HCT116 (cell line): ENCODE measurements around the gene TNFSF10. TPM values are rescaled to one million over a fixed set of nuclear protein-coding genes. Genes with fewer than 3 reads are reported as not detected.

ENCODE experiments used
- ATAC-seq: fragments of 200-7000 bp; cut with Tn5 transposase; 2 replicates; pipeline ENCODE4 v1.9.1; 2020; ENCODE audit warnings: mild to moderate bottlenecking, moderate library complexity
- BruUV-seq: library from RNA; stranded (reverse); fragments of 400-500 nt; replicated peaks from 2 replicates; lab custom pipeline; 2021; lab: Mats Ljungman, UMichigan
- CTCF ChIA-PET: fragments of 300-600 bp; sonication (Branson Sonifier 250); formaldehyde crosslinking; loops from one replicate; lab custom pipeline; 2021; ENCODE audit warnings: antibody characterized with exemption; lab: Charles Lee
- POLR2A ChIA-PET: fragments of 300-600, 350-600 bp; sonication (Branson Sonifier 250); formaldehyde crosslinking; loops from one replicate; lab custom pipeline; 2021; ENCODE audit warnings: antibody characterized with exemption; lab: Charles Lee
- RAD21 ChIA-PET, 2 experiments: fragments of 300-600 bp; sonication (Branson Sonifier 250); formaldehyde crosslinking; loops; one replicate each; lab custom pipeline; 2023; ENCODE audit warnings: low total read pairs in 2 of 2; ENCODE audit not compliant: uncharacterized antibody in 2 of 2, unreplicated experiment in 2 of 2, low non-redundant PET in 1 of 2; lab: Charles Lee
- DNase-seq: peaks from one replicate; pipeline ENCODE4 v3.0.0-alpha.2; 2010; ENCODE audit warnings: low read depth, low spot score
- H2AFZ ChIP-seq: fragments of 200-600 bp; shearing (Covaris generic), sonication (generic); 2 replicates; pipeline ENCODE4 v1.6.1; 2017; ENCODE audit warnings: low read depth, mixed run types, mixed read lengths, antibody characterized with exemption, low read length; ENCODE audit not compliant: poor library complexity, severe bottlenecking
- H3K27ac ChIP-seq: 2 replicates; pipeline ENCODE4 v1.5.1; 2012; ENCODE audit warnings: low read depth, low read length
- H3K27me3 ChIP-seq: fragments of 200-600 bp; sonication (generic); 2 replicates; pipeline ENCODE4 v1.6.1; 2016; ENCODE audit warnings: mixed run types, low read length, mixed read lengths; ENCODE audit not compliant: insufficient read depth
- H3K36me3 ChIP-seq, 2 experiments: fragments of 200-500 bp in 1 of 2; fragments of 200-600 bp in 1 of 2; sonication (Bioruptor generic) in 1 of 2; sonication (generic) in 1 of 2; 2 replicates each; pipeline versions ENCODE4 v1.5.1 to v1.6.1; 2014 to 2016; ENCODE audit warnings: low read length in 2 of 2, inconsistent platforms in 1 of 2, mixed read lengths in 1 of 2, mixed run types in 1 of 2; ENCODE audit not compliant: insufficient read depth in 2 of 2, control insufficient read depth in 1 of 2
- H3K4me1 ChIP-seq, 2 experiments: fragments of 200-600 bp in 1 of 2; sonication (generic) in 1 of 2; 2 replicates each; pipeline versions ENCODE4 v1.5.1 to v1.6.1; 2012 to 2017; ENCODE audit warnings: low read length in 2 of 2, inconsistent platforms in 1 of 2, mild to moderate bottlenecking in 1 of 2, mixed read lengths in 1 of 2, mixed run types in 1 of 2, moderate library complexity in 1 of 2; ENCODE audit not compliant: insufficient read depth in 2 of 2, control insufficient read depth in 1 of 2
- H3K4me2 ChIP-seq: fragments of 200-600 bp; sonication (generic); 2 replicates; pipeline ENCODE4 v1.6.1; 2017; ENCODE audit warnings: mixed run types, low read length, mixed read lengths
- H3K4me3 ChIP-seq, 2 experiments: fragments of 200-600 bp in 1 of 2; sonication (generic) in 1 of 2; replicated peaks in 1 of 2; 2 replicates each; pipeline ENCODE4 v1.5.1; 2011 to 2016; ENCODE audit warnings: low read length in 2 of 2, control low read depth in 1 of 2, low read depth in 1 of 2, mild to moderate bottlenecking in 1 of 2, mixed read lengths in 1 of 2, mixed run types in 1 of 2
- H3K79me2 ChIP-seq: fragments of 200-600 bp; sonication (generic); 2 replicates; pipeline ENCODE4 v1.6.1; 2017; ENCODE audit warnings: mild to moderate bottlenecking, mixed run types, low read length, moderate library complexity, mixed read lengths; ENCODE audit not compliant: insufficient read depth
- H3K9ac ChIP-seq: fragments of 200-600 bp; sonication (generic); 2 replicates; pipeline ENCODE4 v1.6.1; 2016; ENCODE audit warnings: low read length, mixed read lengths
- H3K9me2 ChIP-seq: fragments of 200-600 bp; sonication (generic), shearing (Covaris generic); 2 replicates; pipeline ENCODE4 v1.6.1; 2017; ENCODE audit warnings: mixed run types, mild to moderate bottlenecking, moderate library complexity; ENCODE audit not compliant: insufficient read depth
- H3K9me3 ChIP-seq, 2 experiments: fragments of 200-500 bp in 1 of 2; fragments of 200-600 bp in 1 of 2; sonication (Bioruptor generic) in 1 of 2; sonication (generic) in 1 of 2; 2 replicates each; pipeline ENCODE4 v1.6.1; 2014 to 2017; ENCODE audit warnings: low read length in 2 of 2, mixed read lengths in 2 of 2, inconsistent platforms in 1 of 2, low read depth in 1 of 2, mild to moderate bottlenecking in 1 of 2, mixed run types in 1 of 2, moderate library complexity in 1 of 2; ENCODE audit not compliant: control insufficient read depth in 1 of 2, insufficient read depth in 1 of 2
- H4K20me1 ChIP-seq: fragments of 200-600 bp; sonication (generic), shearing (Covaris generic); 2 replicates; pipeline ENCODE4 v1.6.1; 2017; ENCODE audit warnings: mixed run types, mild to moderate bottlenecking, moderate library complexity; ENCODE audit not compliant: insufficient read depth
- CTCF ChIP-seq, 3 experiments: fragments of 200-600 bp in 1 of 3; sonication (generic) in 1 of 3; IDR thresholded peaks in 2 of 3; conservative IDR thresholded peaks in 1 of 3; 2 replicates each; pipeline ENCODE4 v1.5.1; 2012 to 2017; ENCODE audit warnings: low read depth in 2 of 3, low read length in 2 of 3, antibody characterized with exemption in 1 of 3, borderline replicate concordance in 1 of 3, control low read depth in 1 of 3, mild to moderate bottlenecking in 1 of 3, mixed read lengths in 1 of 3, mixed run types in 1 of 3, moderate library complexity in 1 of 3; ENCODE audit not compliant: insufficient read depth in 1 of 3
- EZH2 ChIP-seq: fragments of 200-600 bp; sonication (generic); IDR thresholded peaks from 2 replicates; pipeline ENCODE4 v1.6.1; 2017; ENCODE audit warnings: antibody characterized with exemption, mixed run types
- POLR2AphosphoS5 ChIP-seq: IDR thresholded peaks from 2 replicates; pipeline ENCODE4 v1.6.1; 2011; ENCODE audit warnings: mild to moderate bottlenecking, low read depth, low read length, moderate library complexity
- YY1 ChIP-seq: IDR thresholded peaks from 2 replicates; pipeline ENCODE4 v1.6.1; 2011; ENCODE audit warnings: low read length, low read depth, moderate library complexity, mild to moderate bottlenecking; ENCODE audit not compliant: insufficient replicate concordance; ENCODE audit errors: extremely low read depth
- ZFX ChIP-seq: fragments of 450-650 bp; IDR thresholded peaks from 2 replicates; pipeline ENCODE4 v1.6.1; 2017
- ZNF274 ChIP-seq: fragments of 200-500 bp; sonication (Bioruptor generic); IDR thresholded peaks from 2 replicates; pipeline ENCODE4 v1.6.1; 2014; ENCODE audit warnings: mild to moderate bottlenecking, low read depth, low read length, inconsistent platforms
- intact Hi-C: fragments of 100-400 bp; cut with micrococcal nuclease; formaldehyde crosslinking; loops from 2 replicates; pipeline ENCODE4 v1.10.0; 2022
- total RNA-seq: library from RNA; stranded (reverse); gene quantifications from one replicate; pipeline ENCODE4 v1.2.1, GENCODE V29; 2021; ENCODE audit not compliant: unreplicated experiment

The TNFSF10 gene
- total RNA-seq, 1 experiment from 2014 or later: 0.20 TPM

GRCh38 chr3:172560586-172560985 is 37.4 kb upstream of the TNFSF10 start (continued):
- TF ChIP-seq YY1: no peak
- TF ChIP-seq, all 23 proteins: peak for 0

GRCh38 chr3:172560026-172560425 is 36.8 kb upstream of the TNFSF10 start:
- Histone ChIP-seq H3K4me1 (peaks cover 11 to 17% of the 10 kb centered on the region in 2 experiments), H3K27me3 (no peaks in the 10 kb centered on the region), H4K20me1 (no peaks in the 10 kb centered on the region), H3K4me3 (no peak overlapping the region), H3K27ac (no peak overlapping the region), H2AFZ (no peak overlapping the region), H3K79me2 (no peaks in the 10 kb centered on the region), H3K9me2 (no peaks in the 10 kb centered on the region), H3K36me3 (no peaks in the 10 kb centered on the region), H3K9me3 (no peaks in the 10 kb centered on the region), H3K9ac (no peak overlapping the region), H3K4me2 (no peak overlapping the region)
- intact Hi-C loops: no loop called here
- ATAC-seq (no peak), DNase-seq (no peak)
- RAD21 ChIA-PET: no interaction called here
- BruUV-seq: no TSS peak
- TF ChIP-seq ZNF274 (no peak), POLR2AphosphoS5 (no peak), CTCF (IDR thresholded peaks at IDR 0.05 in 2 of 3, conservative IDR thresholded peaks at IDR 0.05 in 1 of 3; ENCODE audit: borderline replicate concordance in 1 of 3, insufficient read depth in 1 of 3, low read depth in 2 of 3, low read length in 2 of 3) (no peak), ZFX (no peak), EZH2 (no peak)
- POLR2A ChIA-PET: no interaction called here
- CTCF ChIA-PET: no interaction called here
